SJCRH30 (cell line): ENCODE data around the gene HDHD5. TPM values are rescaled to one million over a fixed set of nuclear protein-coding genes. Genes with fewer than 3 reads are reported as not detected.

Experiments
- DNase-seq, 2 experiments: peaks; one replicate each; pipeline ENCODE4 v3.0.0-alpha.2; 2015 to 2020
- H3K27ac ChIP-seq: fragments of 250-450 bp; sonication (Bioruptor Pico); 2 replicates; pipeline ENCODE4 v1.5.1; 2020; ENCODE audit warnings: mild to moderate bottlenecking, moderate library complexity
- H3K27me3 ChIP-seq: fragments of 250-450 bp; sonication (Bioruptor Pico); 2 replicates; pipeline ENCODE4 v1.5.1; 2020; ENCODE audit warnings: mild to moderate bottlenecking, moderate library complexity
- H3K36me3 ChIP-seq: fragments of 250-450 bp; sonication (Bioruptor Pico); 2 replicates; pipeline ENCODE4 v1.5.1; 2020; ENCODE audit warnings: mild to moderate bottlenecking, moderate library complexity
- H3K4me1 ChIP-seq: fragments of 250-450 bp; sonication (Bioruptor Pico); 2 replicates; pipeline ENCODE4 v1.5.1; 2020; ENCODE audit warnings: mild to moderate bottlenecking, moderate library complexity
- H3K4me3 ChIP-seq: fragments of 250-450 bp; sonication (Bioruptor Pico); 2 replicates; pipeline ENCODE4 v1.5.1; 2020; ENCODE audit warnings: mild to moderate bottlenecking, moderate library complexity
- H3K9me3 ChIP-seq: fragments of 250-450 bp; sonication (Bioruptor Pico); replicated peaks from 2 replicates; pipeline ENCODE4 v1.5.1; 2020; ENCODE audit warnings: mild to moderate bottlenecking, moderate library complexity
- total RNA-seq: library from RNA; depleted of rRNA; stranded (reverse); fragments of >200 nt; shearing (Covaris generic); gene quantifications from 2 replicates; pipeline ENCODE4 v1.2.3, GENCODE V29; 2014; rRNA removed

The HDHD5 gene
- total RNA-seq, 1 experiment from 2014 or later, result 48.7 TPM

DNA sequence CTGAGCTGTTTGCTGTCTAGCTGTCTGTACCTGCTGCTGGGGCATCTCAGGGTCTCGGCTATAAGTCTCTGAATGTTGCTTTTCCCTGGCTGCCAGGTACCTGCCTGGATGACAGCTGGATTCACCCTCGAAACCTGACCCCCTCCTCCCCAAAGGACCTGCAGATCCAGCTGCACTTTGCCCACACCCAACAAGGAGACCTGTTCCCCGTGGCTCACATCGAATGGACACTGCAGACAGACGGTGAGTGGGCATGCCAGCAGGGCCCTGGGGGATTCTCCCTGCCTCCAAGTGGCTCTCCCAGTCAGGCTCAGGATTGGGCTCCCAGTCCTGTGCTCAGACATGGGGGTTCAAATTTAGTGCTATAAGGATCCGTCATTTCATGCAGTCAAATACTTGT, 61.4 kb downstream of the HDHD5 start:
- DNase-seq, result no peak
- Histone ChIP-seq H3K4me1 (no peaks in the 10 kb centered on the region), H3K27ac (no peak overlapping the region), H3K27me3 (no peaks in the 10 kb centered on the region), H3K36me3 (0 out of 2 replicates have a peak, but pooled peaks cover 2% of the 10 kb centered on the region), H3K4me3 (no peak overlapping the region), H3K9me3 (no peaks in the 10 kb centered on the region)

DNA sequence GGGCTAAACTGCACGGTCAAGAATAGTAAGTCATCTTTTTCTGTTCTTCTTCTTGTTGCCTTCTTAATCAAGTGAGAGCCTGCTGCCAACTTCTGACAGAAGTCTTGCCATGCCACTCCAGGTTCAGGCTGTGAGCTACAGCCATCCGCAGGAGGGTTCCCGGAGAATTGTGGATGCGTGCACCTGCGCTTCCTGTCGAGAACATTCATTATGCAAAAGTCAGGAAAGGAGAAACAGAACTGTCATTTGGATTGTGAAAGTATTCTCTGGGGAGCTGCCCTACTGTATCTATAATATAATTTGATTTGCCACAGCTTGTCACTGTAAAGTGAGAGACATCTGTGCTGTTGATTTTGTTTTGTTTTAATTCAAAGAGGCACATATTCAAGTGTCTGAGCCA, 62.0 kb downstream of the HDHD5 start:
- DNase-seq, result no peak
- Histone ChIP-seq H3K27me3 (no peaks in the 10 kb centered on the region), H3K27ac (no peak overlapping the region), H3K36me3 (no peaks in the 10 kb centered on the region), H3K9me3 (no peaks in the 10 kb centered on the region), H3K4me3 (no peak overlapping the region), H3K4me1 (no peaks in the 10 kb centered on the region)

DNA sequence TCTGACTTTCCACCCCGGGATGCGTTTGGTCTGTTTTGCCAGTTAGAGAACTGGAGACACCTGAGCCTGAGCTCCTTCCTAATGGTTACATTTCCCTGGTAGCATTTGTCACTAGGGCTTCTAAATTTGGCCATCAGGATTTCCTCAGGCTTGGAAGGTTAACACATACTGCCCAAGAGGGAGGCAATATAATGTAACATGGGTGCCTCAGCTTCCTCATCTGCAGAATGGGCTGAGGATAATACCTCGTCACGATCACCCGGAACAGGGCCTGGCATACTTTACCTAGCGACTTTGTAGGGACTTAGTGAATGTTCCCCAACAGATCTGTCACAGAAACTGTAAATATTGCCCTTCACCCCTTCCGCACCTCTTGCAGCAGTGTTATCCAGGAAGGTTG, 63.0 kb downstream of the HDHD5 start:
- H3K4me3 ChIP-seq, result no peak overlapping the region
- no peak overlapping the region for H3K27ac ChIP-seq
- H3K36me3 ChIP-seq, result no peaks in the 10 kb centered on the region
- H3K9me3 ChIP-seq, result no peaks in the 10 kb centered on the region
- no peaks in the 10 kb centered on the region for H3K27me3 ChIP-seq
- DNase-seq, result no peak
- H3K4me1 ChIP-seq, result no peaks in the 10 kb centered on the region

DNA sequence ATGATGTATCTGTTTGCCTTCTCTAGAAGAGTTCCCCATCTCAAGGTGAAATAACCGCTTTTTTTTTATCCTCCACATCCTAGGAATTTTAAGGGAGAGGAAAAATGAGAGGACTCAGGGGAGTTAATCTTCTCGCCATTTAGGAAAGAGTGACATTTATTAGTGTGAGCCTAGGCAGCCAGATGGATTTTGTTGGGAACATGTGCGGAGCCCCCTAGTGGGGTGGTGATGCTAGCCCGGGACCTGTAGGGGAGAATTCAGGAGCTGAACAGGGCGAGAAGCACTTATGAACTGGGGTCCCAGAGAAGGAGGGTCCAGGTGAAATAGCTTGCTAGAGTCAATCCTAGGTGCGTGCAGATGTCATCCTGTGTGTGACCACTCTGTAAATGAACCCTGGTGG, 63.5 kb downstream of the HDHD5 start:
- no peaks in the 10 kb centered on the region for H3K9me3 ChIP-seq
- H3K4me1 ChIP-seq, result no peaks in the 10 kb centered on the region
- H3K4me3 ChIP-seq, result no peak overlapping the region
- DNase-seq, result peak in 1 of 2 experiments; percentile 37
- H3K27ac ChIP-seq, result no peak overlapping the region
- H3K27me3 ChIP-seq, result no peaks in the 10 kb centered on the region
- no peaks in the 10 kb centered on the region for H3K36me3 ChIP-seq

DNA sequence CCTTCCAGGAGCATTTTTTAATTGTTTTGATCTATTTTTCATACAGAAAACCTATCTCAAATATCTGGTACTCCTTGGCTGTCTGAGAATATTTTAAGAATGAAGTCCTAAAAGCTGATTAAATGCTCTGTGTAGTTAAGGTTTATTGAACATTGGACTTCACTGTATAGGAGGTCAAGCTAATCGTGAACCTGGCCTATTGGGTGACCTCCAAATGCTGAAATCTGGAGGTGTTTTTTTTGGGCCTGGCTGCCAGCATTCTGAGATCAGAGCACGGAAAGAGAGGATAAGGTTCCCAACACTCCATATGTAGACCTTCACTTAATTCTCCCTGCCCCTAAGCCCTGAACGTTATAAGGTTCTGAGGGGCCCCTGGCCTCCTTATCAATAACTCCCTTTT, 66.0 kb downstream of the HDHD5 start:
- DNase-seq, result no peak
- Histone ChIP-seq H3K4me1 (peaks cover under 1% of the 10 kb centered on the region), H3K27ac (no peak overlapping the region), H3K27me3 (no peaks in the 10 kb centered on the region), H3K4me3 (no peak overlapping the region), H3K9me3 (no peaks in the 10 kb centered on the region), H3K36me3 (no peaks in the 10 kb centered on the region)

DNA sequence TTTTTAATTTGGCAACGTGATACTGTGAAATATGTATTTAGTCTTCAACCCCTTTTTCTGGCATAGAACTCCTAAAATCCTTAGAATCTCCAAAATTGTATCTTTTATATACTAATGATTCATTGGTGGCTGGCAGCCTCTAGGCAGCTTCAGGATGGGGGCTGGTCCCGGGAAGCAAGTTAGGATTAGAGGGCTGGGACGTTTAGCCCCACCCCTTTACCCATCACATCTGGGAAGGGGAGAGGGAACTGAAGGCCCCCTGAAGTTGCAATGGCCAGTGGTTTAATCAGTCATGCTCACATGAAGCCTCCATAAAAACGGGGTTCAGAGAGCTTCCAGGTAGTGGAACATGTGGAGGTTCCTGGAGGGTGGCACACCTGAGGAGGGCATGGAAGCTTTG, 67.2 kb downstream of the HDHD5 start:
- no peak for DNase-seq
- Histone ChIP-seq H3K9me3 (no peaks in the 10 kb centered on the region), H3K4me3 (no peak overlapping the region), H3K27ac (no peak overlapping the region), H3K27me3 (no peaks in the 10 kb centered on the region), H3K4me1 (peaks cover 10% of the 10 kb centered on the region), H3K36me3 (no peaks in the 10 kb centered on the region)

DNA sequence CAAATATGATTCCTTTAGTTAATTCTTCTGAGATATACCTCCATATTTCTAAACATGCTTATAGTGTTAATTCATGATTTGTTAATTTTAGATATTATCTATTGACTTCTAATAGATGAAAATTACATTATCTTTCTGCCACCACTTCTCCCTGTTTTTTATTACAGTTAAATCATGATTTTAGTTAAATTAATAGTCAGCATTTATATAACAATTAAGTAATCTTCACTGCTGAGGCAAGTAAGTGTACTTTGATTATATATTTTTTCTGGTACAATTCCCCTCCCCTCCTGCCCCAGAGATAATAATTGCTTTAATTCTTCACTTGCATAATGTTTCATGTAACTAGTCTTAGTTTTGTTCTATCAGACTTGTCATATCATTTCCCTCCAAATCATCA, 68.5 kb downstream of the HDHD5 start:
- no peak overlapping the region for H3K4me3 ChIP-seq
- H3K27ac ChIP-seq, result no peak overlapping the region
- no peaks in the 10 kb centered on the region for H3K27me3 ChIP-seq
- peaks cover 15% of the 10 kb centered on the region for H3K4me1 ChIP-seq
- DNase-seq, result no peak
- no peaks in the 10 kb centered on the region for H3K36me3 ChIP-seq
- H3K9me3 ChIP-seq, result no peaks in the 10 kb centered on the region

Other genes with a start within 250 kb of the HDHD5 start
- not detected in 2 replicates for gene GAB4, start 151.1 kb downstream of the HDHD5 start, total RNA-seq
- 3.2 and 3.3 TPM in 2 replicates for gene IL17RA, start 74.3 kb downstream of the HDHD5 start, total RNA-seq
- gene TMEM121B, start 37.9 kb downstream of the HDHD5 start, total RNA-seq, result 1.8 and 1.9 TPM in 2 replicates
- 0.10 and 0.28 TPM in 2 replicates for gene ADA2, start 60.2 kb upstream of the HDHD5 start, total RNA-seq
- gene CECR2, start 210.2 kb upstream of the HDHD5 start, total RNA-seq, result 17.6 and 19.1 TPM in 2 replicates